ENCODE results near the gene PRR20G.

DNA sequence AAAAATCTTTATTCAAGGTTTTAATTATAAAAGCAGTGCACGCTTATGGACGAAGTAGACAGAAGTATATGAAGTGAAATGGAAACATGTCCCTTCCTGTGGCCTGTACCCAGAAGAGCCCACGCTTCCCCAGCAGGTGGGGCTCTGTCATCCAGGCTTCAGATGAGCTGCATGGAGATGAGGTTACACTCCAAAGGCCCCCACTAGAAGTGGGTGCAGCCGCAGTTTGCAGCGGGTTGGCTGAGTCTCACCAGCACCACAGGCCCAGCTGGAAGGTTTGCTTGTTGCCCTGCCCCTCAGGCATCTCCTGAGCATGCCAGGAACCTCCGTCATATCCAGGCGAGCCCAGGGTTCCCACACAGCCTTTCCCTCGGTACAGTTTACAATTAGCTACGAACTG lies 33.1 kb downstream of the PRR20G start:
- TF ChIP-seq, protein P1, sequence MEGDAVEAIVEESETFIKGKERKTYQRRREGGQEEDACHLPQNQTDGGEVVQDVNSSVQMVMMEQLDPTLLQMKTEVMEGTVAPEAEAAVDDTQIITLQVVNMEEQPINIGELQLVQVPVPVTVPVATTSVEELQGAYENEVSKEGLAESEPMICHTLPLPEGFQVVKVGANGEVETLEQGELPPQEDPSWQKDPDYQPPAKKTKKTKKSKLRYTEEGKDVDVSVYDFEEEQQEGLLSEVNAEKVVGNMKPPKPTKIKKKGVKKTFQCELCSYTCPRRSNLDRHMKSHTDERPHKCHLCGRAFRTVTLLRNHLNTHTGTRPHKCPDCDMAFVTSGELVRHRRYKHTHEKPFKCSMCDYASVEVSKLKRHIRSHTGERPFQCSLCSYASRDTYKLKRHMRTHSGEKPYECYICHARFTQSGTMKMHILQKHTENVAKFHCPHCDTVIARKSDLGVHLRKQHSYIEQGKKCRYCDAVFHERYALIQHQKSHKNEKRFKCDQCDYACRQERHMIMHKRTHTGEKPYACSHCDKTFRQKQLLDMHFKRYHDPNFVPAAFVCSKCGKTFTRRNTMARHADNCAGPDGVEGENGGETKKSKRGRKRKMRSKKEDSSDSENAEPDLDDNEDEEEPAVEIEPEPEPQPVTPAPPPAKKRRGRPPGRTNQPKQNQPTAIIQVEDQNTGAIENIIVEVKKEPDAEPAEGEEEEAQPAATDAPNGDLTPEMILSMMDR (IDR thresholded peaks at IDR 0.05) = peak; percentile 32
- TF ChIP-seq POLR2A (IDR thresholded peaks at IDR 0.05; ENCODE audit: low read length) = no peak
- TF ChIP-seq MYC (IDR thresholded peaks at IDR 0.05; ENCODE audit: borderline replicate concordance, low read length) = no peak

Data from A549 (cell line).